Bronchial epithelial cell (primary cell): ENCODE data around the gene NPAS4. TPM values are rescaled to one million over a fixed set of nuclear protein-coding genes. Genes with fewer than 3 reads are reported as not detected.

Experiments
- DNase-seq: peaks from one replicate; pipeline ENCODE4 v3.0.0-alpha.2; 2010; ENCODE audit warnings: low read depth
- FAIRE-seq: peaks from 2 replicates; lab custom pipeline; 2011; peaks lifted over from hg19 to GRCh38; lab: Jason Lieb, UNC
- H3K27me3 ChIP-seq: 2 replicates; pipeline ENCODE4 v1.5.1; 2011; ENCODE audit warnings: low read length; ENCODE audit not compliant: control insufficient read depth, insufficient read depth
- H3K36me3 ChIP-seq: 2 replicates; pipeline ENCODE4 v1.5.1; 2011; ENCODE audit warnings: low read length; ENCODE audit not compliant: control insufficient read depth, insufficient read depth
- H3K4me3 ChIP-seq: 2 replicates; pipeline ENCODE4 v1.5.1; 2011; ENCODE audit warnings: mild to moderate bottlenecking, low read depth, low read length, control low read depth
- total RNA-seq: library from RNA; depleted of rRNA; stranded (reverse); fragments of >200 nt; gene quantifications from 2 replicates; pipeline ENCODE4 v1.2.1, GENCODE V29; 2014
- TF ChIP-seq, protein P1 (sequence below): IDR thresholded peaks from 2 replicates; pipeline ENCODE4 v1.5.1; 2011; ENCODE audit warnings: mild to moderate bottlenecking, moderate library complexity, low read length, control low read depth, inconsistent platforms; ENCODE audit not compliant: insufficient read depth, severe bottlenecking

NPAS4 gene
- total RNA-seq, 1 donor from 2014 or later = not detected

DNA sequence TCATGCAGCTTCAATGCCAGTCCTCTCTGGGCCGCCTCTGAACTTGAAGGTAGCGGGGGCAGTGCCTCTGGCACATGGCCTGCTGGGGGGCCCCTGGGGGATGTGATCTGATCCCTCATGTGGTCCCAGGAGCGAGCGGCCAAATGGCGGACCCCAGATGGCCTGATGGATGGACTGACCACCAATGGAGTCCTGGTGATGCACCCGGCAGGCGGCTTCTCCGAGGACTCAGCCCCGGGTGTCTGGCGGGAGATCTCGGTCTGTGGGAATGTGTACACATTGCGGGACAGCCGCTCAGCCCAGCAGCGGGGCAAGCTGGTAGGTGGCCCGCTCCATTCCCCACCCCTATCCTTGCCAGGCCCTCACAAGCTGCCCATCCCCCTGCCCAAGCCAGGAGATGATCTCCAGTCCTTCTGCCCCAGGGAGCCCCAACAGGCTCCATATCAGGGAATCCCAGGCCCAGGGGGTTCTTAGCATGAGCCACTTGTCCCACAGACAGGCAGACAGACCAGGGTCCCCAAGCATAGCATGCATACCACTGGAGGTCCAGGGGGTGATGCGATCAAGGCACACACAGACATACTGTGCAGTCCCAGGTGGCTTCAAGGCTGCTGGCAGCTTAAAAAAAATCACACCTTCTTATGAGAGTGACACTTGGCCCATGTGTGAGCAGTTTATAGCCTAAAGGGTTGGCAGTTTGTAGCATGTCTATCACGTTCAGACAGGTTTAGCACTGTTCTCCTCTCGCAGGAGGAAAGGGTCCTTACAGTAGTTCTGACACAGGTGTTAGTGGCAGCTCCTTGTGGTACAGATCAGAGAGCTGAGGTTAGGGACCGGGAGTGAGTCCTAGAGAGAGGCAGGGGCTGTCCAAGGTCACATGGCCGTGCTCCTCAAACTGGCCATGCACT is 53.0 kb downstream of the NPAS4 start:
- no peaks in the 10 kb centered on the region for H3K27me3 ChIP-seq
- FAIRE-seq (no peak), DNase-seq (peak; percentile 70)
- TF ChIP-seq, protein P1, sequence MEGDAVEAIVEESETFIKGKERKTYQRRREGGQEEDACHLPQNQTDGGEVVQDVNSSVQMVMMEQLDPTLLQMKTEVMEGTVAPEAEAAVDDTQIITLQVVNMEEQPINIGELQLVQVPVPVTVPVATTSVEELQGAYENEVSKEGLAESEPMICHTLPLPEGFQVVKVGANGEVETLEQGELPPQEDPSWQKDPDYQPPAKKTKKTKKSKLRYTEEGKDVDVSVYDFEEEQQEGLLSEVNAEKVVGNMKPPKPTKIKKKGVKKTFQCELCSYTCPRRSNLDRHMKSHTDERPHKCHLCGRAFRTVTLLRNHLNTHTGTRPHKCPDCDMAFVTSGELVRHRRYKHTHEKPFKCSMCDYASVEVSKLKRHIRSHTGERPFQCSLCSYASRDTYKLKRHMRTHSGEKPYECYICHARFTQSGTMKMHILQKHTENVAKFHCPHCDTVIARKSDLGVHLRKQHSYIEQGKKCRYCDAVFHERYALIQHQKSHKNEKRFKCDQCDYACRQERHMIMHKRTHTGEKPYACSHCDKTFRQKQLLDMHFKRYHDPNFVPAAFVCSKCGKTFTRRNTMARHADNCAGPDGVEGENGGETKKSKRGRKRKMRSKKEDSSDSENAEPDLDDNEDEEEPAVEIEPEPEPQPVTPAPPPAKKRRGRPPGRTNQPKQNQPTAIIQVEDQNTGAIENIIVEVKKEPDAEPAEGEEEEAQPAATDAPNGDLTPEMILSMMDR = no peak
- H3K4me3 ChIP-seq = no peak overlapping the region
- H3K36me3 ChIP-seq = peaks cover 11% of the 10 kb centered on the region

DNA sequence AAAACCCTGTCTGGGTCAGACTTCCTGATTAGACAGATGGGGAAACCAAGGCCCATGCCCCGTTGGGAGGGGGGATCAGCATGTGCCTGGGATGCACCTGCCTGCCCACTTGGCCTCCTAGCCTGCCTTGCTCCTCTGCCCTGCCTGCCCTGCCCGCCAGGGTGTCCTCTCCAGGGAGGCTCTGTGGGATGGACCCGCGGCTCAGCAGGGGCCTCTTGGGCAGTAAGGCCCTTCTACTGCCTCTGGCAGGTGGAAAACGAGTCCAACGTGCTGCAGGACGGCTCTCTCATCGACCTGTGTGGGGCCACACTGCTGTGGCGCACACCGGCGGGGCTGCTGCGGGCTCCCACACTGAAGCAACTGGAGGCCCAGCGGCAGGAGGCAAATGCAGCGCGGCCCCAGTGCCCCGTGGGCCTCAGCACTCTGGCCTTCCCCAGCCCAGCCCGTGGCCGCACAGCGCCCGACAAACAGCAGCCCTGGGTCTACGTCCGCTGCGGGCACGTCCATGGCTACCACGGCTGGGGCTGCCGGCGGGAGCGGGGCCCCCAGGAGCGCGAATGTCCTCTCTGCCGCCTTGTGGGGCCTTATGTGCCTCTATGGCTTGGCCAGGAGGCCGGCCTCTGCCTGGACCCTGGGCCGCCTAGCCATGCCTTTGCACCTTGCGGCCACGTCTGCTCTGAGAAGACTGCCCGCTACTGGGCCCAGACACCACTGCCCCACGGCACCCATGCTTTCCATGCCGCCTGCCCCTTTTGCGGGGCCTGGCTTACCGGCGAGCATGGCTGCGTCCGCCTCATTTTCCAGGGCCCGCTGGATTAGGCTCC is 54.7 kb downstream of the NPAS4 start:
- Histone ChIP-seq H3K36me3 (peaks cover 11% of the 10 kb centered on the region), H3K27me3 (no peaks in the 10 kb centered on the region), H3K4me3 (no peak overlapping the region)
- DNase-seq (no peak), FAIRE-seq (no peak)
- TF ChIP-seq, protein P1 = no peak

Other genes starting within 250 kb of the NPAS4 start
- gene KLC2, start 163.3 kb upstream of the NPAS4 start, total RNA-seq = 25.8 and 32.5 TPM in 2 replicates
- 54.5 and 68.0 TPM in 2 replicates for gene RAB1B, start 152.4 kb upstream of the NPAS4 start, total RNA-seq
- gene CNIH2, start 142.9 kb upstream of the NPAS4 start, total RNA-seq = not detected in 2 replicates
- 231 and 294 TPM in 2 replicates for gene YIF1A, start 131.9 kb upstream of the NPAS4 start, total RNA-seq
- not detected in 2 replicates for gene TMEM151A, start 129.1 kb upstream of the NPAS4 start, total RNA-seq
- gene CD248, start 104.0 kb upstream of the NPAS4 start, total RNA-seq = under 0.01 TPM in 2 replicates
- gene RIN1, start 84.6 kb upstream of the NPAS4 start, total RNA-seq = 19.0 and 19.7 TPM in 2 replicates
- gene BRMS1, start 75.9 kb upstream of the NPAS4 start, total RNA-seq = 67.6 and 81.6 TPM in 2 replicates
- gene B4GAT1, start 73.4 kb upstream of the NPAS4 start, total RNA-seq = 7.7 and 10.8 TPM in 2 replicates
- gene SLC29A2, start 49.3 kb upstream of the NPAS4 start, total RNA-seq = 1.9 and 2.1 TPM in 2 replicates
- 38.5 and 43.7 TPM in 2 replicates for gene MRPL11, start 17.8 kb downstream of the NPAS4 start, total RNA-seq
- 10.4 and 11.6 TPM in 2 replicates for gene PELI3, start 45.9 kb downstream of the NPAS4 start, total RNA-seq
- 45.0 and 70.0 TPM in 2 replicates for gene DPP3, start 59.4 kb downstream of the NPAS4 start, total RNA-seq
- gene BBS1, start 89.6 kb downstream of the NPAS4 start, total RNA-seq = 8.2 and 9.5 TPM in 2 replicates
- 8.4 and 9.7 TPM in 2 replicates for gene ZDHHC24, start 125.0 kb downstream of the NPAS4 start, total RNA-seq
- gene ACTN3, start 125.9 kb downstream of the NPAS4 start, total RNA-seq = not detected in 2 replicates
- 1.6 and 2.4 TPM in 2 replicates for gene CTSF, start 147.6 kb downstream of the NPAS4 start, total RNA-seq
- gene CCDC87, start 172.0 kb downstream of the NPAS4 start, total RNA-seq = under 0.01 TPM in 2 replicates
- 29.3 and 30.3 TPM in 2 replicates for gene CCS, start 172.2 kb downstream of the NPAS4 start, total RNA-seq
- gene RBM14, start 195.6 kb downstream of the NPAS4 start, total RNA-seq = 7.4 and 10.9 TPM in 2 replicates
- gene RBM4, start 217.7 kb downstream of the NPAS4 start, total RNA-seq = 173 and 246 TPM in 2 replicates